ENCODE data around the gene MEPCE.

DNA sequence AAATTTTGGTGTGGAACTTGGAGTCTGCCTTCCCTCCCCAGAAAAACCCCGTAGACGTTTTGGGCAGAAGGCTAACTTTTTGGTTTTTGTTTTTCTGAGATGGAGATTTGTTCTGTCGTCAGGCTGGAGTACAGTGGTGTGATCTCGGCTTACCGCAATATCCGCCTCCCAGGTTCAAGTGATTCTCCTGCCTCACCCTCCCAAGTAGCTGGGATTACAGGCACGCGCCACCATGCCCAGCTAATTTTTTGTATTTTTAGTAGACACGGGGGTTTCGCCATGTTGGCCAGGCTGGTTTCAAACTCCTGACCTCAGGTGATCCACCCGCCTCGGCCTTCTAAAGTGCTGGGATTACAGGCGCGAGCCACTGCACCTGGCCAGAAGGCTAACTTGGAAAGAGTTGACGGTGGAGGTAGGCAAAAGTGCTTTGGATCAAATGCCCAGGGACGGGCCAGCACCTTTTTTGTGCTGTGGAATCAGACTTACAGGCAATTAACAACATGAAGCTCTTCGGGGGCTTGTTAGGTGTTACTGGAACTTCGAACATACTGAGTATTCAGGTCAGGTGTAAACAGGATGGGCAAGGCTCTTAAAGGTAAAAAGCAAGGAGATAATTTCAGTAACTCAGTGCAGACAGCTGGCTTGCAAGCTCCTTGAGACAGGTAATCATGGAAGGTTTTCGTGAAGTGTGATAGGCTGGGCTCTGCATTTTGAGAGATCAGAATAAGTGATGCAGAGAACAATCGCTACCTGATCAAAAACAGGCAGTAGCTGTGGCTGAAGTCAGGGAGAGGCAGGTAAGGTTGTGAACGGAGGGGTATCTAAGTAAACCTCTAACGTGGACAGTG lies 4.9 kb downstream of the MEPCE start:
- TF ChIP-seq, protein P1, sequence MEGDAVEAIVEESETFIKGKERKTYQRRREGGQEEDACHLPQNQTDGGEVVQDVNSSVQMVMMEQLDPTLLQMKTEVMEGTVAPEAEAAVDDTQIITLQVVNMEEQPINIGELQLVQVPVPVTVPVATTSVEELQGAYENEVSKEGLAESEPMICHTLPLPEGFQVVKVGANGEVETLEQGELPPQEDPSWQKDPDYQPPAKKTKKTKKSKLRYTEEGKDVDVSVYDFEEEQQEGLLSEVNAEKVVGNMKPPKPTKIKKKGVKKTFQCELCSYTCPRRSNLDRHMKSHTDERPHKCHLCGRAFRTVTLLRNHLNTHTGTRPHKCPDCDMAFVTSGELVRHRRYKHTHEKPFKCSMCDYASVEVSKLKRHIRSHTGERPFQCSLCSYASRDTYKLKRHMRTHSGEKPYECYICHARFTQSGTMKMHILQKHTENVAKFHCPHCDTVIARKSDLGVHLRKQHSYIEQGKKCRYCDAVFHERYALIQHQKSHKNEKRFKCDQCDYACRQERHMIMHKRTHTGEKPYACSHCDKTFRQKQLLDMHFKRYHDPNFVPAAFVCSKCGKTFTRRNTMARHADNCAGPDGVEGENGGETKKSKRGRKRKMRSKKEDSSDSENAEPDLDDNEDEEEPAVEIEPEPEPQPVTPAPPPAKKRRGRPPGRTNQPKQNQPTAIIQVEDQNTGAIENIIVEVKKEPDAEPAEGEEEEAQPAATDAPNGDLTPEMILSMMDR (conservative IDR thresholded peaks at IDR 0.05) = no peak
- TF ChIP-seq ZFX (IDR thresholded peaks at IDR 0.05) = no peak
